HL-60 (cell line): ENCODE results near the gene RTEL1.
"Not testable (repeated sequence)": the region's sequence is repeated elsewhere in the genome, so short reads cannot be mapped to it uniquely, and the experiment has no call there.

Experiments
- DNase-seq, 2 experiments: peaks; one replicate each; pipeline ENCODE4 v3.0.0-alpha.2; 2010 to 2020; ENCODE audit warnings: low read depth in 1 of 2, low spot score in 1 of 2
- H3K27ac ChIP-seq: fragments of 250-450 bp; sonication (Bioruptor Pico); replicated peaks from 2 replicates; pipeline ENCODE4 v1.5.1; 2020; ENCODE audit warnings: mild to moderate bottlenecking, moderate library complexity
- H3K27me3 ChIP-seq: fragments of 250-450 bp; sonication (Bioruptor Pico); 2 replicates; pipeline ENCODE4 v1.5.1; 2021; ENCODE audit warnings: mild to moderate bottlenecking, moderate library complexity; ENCODE audit not compliant: insufficient read depth, poor library complexity, severe bottlenecking
- H3K4me3 ChIP-seq: replicated peaks from 2 replicates; pipeline ENCODE4 v1.5.1; 2011; ENCODE audit warnings: mild to moderate bottlenecking, control low read depth, low read length; ENCODE audit not compliant: insufficient read depth
- GABPA ChIP-seq: IDR thresholded peaks from 2 replicates; pipeline ENCODE4 v1.6.1; 2012; ENCODE audit warnings: low read depth
- POLR2AphosphoS5 ChIP-seq: IDR thresholded peaks from 2 replicates; pipeline ENCODE4 v1.6.1; 2012; ENCODE audit warnings: low read depth
- SPI1 ChIP-seq: IDR thresholded peaks from 2 replicates; pipeline ENCODE4 v1.6.1; 2012; ENCODE audit warnings: low read depth, mild to moderate bottlenecking, borderline replicate concordance
- TF ChIP-seq, protein P1 (sequence below): IDR thresholded peaks from 2 replicates; pipeline ENCODE4 v1.6.1; 2012; ENCODE audit warnings: low read depth; ENCODE audit not compliant: insufficient replicate concordance
- TF ChIP-seq, protein P2 (sequence below): IDR thresholded peaks from one replicate; pipeline ENCODE4 v1.5.1; 2011; ENCODE audit warnings: low read length, control low read depth, inconsistent platforms; ENCODE audit not compliant: insufficient read depth

RTEL1 gene

DNA sequence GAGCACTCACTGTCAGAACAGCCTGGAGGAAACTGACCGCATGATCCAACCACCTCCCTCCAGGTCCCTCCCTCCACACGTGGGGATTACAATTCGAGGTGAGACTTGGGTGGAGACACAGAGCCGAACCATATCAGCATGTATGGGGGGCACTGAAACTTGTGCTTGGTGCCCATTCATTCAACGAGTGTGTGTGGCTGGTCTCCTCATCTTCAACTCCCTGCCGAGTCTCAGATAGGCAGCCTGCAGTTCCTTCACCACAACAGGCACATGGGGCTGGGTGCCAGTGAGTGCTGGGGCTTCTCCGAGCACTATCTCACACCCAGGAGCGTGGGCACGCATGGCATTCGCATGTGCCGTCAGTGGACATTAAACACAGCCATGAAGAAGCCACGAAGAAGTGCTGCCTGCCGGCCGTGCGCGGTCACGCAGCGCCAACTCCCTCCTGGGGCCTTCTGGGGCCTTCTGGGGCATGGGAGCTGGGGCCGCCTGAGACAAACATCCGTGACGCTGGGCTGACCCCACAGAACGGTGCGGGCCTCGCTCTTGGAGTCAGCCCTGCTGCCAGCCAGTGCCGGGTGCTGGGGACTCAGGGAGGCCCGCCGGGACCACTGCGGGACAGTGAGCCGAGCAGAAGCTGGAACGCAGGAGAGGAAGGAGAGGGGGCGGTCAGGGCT is 714 bp upstream of the RTEL1 start:
- Histone ChIP-seq H3K4me3 (peak overlapping the region; percentile 91; the same call in 1 of the 2 replicates), H3K27me3 (peaks cover 3% of the 10 kb centered on the region), H3K27ac (peak overlapping the region; percentile 86)
- no peak for DNase-seq
- no peak for TF ChIP-seq POLR2AphosphoS5
- no peak for TF ChIP-seq GABPA
- TF ChIP-seq, protein P1, sequence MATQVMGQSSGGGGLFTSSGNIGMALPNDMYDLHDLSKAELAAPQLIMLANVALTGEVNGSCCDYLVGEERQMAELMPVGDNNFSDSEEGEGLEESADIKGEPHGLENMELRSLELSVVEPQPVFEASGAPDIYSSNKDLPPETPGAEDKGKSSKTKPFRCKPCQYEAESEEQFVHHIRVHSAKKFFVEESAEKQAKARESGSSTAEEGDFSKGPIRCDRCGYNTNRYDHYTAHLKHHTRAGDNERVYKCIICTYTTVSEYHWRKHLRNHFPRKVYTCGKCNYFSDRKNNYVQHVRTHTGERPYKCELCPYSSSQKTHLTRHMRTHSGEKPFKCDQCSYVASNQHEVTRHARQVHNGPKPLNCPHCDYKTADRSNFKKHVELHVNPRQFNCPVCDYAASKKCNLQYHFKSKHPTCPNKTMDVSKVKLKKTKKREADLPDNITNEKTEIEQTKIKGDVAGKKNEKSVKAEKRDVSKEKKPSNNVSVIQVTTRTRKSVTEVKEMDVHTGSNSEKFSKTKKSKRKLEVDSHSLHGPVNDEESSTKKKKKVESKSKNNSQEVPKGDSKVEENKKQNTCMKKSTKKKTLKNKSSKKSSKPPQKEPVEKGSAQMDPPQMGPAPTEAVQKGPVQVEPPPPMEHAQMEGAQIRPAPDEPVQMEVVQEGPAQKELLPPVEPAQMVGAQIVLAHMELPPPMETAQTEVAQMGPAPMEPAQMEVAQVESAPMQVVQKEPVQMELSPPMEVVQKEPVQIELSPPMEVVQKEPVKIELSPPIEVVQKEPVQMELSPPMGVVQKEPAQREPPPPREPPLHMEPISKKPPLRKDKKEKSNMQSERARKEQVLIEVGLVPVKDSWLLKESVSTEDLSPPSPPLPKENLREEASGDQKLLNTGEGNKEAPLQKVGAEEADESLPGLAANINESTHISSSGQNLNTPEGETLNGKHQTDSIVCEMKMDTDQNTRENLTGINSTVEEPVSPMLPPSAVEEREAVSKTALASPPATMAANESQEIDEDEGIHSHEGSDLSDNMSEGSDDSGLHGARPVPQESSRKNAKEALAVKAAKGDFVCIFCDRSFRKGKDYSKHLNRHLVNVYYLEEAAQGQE = no peak
- no peak for TF ChIP-seq SPI1
- TF ChIP-seq, protein P2, sequence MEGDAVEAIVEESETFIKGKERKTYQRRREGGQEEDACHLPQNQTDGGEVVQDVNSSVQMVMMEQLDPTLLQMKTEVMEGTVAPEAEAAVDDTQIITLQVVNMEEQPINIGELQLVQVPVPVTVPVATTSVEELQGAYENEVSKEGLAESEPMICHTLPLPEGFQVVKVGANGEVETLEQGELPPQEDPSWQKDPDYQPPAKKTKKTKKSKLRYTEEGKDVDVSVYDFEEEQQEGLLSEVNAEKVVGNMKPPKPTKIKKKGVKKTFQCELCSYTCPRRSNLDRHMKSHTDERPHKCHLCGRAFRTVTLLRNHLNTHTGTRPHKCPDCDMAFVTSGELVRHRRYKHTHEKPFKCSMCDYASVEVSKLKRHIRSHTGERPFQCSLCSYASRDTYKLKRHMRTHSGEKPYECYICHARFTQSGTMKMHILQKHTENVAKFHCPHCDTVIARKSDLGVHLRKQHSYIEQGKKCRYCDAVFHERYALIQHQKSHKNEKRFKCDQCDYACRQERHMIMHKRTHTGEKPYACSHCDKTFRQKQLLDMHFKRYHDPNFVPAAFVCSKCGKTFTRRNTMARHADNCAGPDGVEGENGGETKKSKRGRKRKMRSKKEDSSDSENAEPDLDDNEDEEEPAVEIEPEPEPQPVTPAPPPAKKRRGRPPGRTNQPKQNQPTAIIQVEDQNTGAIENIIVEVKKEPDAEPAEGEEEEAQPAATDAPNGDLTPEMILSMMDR = no peak

DNA sequence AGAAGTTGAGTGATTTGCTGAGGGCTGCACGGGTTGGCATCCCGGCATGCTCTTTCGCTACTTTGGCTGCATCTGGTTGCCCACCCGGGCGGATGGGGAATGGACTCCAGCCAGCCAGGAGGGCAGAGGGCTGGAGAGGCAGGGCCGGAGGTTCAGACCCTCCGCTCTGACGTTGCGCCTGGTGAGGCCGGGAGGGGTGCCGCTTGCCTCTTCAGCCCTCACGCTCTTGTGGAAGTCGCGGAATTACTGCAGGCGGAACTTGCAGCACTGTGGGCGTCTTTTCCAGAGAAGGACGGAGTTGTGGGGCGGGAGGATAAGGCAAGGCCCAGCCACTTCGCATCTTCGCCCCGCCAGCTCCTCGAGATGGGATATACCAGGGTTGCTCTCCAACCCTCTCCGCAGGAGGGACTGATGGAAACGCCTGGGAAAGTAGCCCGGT is 656 bp downstream of the RTEL1 start:
- Histone ChIP-seq H3K4me3 (peak overlapping the region; percentile 91), H3K27me3 (no peaks in the 10 kb centered on the region), H3K27ac (peak overlapping the region; percentile 86)
- TF ChIP-seq, protein P1 = no peak
- peak; percentile 55 to 73 for DNase-seq

DNA sequence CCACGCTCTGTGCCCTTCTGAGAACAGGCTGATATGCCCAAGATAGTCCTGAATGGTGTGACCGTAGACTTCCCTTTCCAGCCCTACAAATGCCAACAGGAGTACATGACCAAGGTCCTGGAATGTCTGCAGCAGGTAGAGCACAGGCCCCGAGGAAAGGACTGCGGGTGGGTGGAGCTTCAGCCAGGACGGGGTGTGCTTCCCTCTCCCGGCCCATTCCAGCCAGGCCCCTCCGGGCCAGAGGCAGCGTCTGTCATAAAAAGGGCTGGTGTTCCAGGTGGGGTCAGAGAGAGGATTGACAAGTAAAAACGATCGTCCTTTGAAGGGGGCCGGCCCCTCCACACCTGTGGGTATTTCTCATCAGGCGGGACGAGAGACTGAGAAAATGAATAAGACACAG is 1.3 kb downstream of the RTEL1 start:
- TF ChIP-seq POLR2AphosphoS5 = no peak
- no peak for TF ChIP-seq SPI1
- TF ChIP-seq, protein P2 = no peak
- TF ChIP-seq, protein P1 = no peak
- TF ChIP-seq GABPA = no peak
- Histone ChIP-seq H3K27me3 (no peaks in the 10 kb centered on the region), H3K27ac (no peak overlapping the region; the same call in 1 of the 2 replicates), H3K4me3 (peak overlapping the region; percentile 91)
- no peak for DNase-seq

DNA sequence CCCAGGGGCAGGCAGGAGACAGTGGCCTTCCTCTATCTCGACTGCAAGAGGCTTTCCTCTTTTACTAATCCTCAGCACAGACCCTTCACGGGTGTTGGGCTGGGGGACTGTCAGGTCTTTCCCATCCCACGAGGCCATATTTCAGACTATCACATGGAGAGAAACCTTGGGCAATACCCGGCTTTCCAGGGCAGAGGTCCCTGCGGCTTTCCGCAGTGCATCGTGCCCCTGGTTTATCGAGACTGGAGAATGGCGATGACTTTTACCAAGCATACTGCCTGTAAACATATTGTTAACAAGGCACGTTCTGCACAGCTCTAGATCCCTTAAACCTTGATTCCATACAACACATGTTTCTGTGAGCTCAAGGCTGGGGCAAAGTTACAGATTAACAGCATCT is 2.1 kb downstream of the RTEL1 start:
- not testable (repeated sequence) for DNase-seq, H3K27ac ChIP-seq, H3K27me3 ChIP-seq, H3K4me3 ChIP-seq
